HG03460 (cell line): ENCODE results near the gene BMPR1A.
"Not testable (repeated sequence)": the region's sequence is repeated elsewhere in the genome, so short reads cannot be mapped to it uniquely, and the experiment has no call there.

Experiments
- ATAC-seq: cut with Tn5 transposase; IDR thresholded peaks from one replicate; pipeline ENCODE4 v1.9.1; 2021; ENCODE audit not compliant: unreplicated experiment

BMPR1A gene

GRCh38 chr10:86964061-86964846 lies 207.8 kb downstream of the BMPR1A start:
- no peak for ATAC-seq

DNA sequence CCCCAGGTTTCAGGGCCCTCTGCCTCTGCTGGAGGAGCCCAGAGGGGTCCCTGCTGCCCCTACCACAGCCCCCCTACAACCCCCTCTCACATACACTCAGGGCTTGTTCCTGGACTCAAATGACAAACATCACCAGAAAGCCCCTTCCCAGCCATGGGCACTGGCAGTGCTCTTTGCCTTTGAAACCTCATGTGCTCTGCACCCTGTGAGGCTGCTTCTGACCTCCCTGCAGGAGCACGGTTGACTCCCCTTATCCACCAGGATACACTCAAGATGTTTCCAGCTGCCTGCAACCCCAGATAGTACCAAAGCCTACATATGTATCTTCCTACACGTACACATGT lies 208.4 kb downstream of the BMPR1A start:
- ATAC-seq = no peak

DNA sequence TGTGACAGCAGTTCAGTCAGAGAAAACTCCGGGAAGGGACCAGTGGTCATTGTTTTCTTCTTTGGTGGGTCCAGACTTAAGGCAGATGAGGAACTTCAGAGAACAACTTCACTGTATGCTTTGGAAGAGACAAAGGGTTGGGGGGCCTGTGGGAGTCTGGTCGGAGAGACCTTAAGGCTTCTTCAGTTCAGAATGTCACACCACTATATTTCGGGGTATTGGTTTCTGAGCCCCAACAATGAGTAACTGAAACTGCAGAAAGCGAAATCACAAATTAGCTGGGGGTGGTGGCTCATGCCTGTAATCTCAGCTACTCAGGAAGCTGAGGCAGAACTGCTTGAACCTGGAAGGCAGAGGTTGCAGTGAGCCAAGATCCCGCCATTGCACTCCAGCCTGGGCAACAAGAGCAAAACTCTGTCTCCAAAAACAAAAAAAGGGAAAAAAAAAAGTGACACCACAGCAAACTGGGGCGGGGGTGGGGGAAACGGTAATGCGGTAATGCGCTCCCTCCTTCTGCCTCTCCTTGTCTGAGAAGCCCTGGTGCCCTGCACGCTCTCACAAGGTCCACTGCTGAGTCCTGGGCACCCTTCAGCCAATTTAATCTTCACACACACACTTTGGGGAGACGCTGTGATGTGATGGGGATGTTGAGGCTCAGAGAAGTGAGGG lies 209.7 kb downstream of the BMPR1A start:
- no peak for ATAC-seq

- ATAC-seq = no peak
These were observed 211.1 kb downstream of the BMPR1A start for GRCh38 chr10:86967481-86967941.

GRCh38 chr10:86968271-86968993 lies 212.0 kb downstream of the BMPR1A start, which contains the start of gene ADIRF:
Gene ADIRF, plus strand, starts transcription at chr10:86968482. Its CDS starts 63 bp downstream, at chr10:86968545.
- no peak for ATAC-seq

- ATAC-seq = no peak
These were observed 212.6 kb downstream of the BMPR1A start for GRCh38 chr10:86968994-86969355.

DNA sequence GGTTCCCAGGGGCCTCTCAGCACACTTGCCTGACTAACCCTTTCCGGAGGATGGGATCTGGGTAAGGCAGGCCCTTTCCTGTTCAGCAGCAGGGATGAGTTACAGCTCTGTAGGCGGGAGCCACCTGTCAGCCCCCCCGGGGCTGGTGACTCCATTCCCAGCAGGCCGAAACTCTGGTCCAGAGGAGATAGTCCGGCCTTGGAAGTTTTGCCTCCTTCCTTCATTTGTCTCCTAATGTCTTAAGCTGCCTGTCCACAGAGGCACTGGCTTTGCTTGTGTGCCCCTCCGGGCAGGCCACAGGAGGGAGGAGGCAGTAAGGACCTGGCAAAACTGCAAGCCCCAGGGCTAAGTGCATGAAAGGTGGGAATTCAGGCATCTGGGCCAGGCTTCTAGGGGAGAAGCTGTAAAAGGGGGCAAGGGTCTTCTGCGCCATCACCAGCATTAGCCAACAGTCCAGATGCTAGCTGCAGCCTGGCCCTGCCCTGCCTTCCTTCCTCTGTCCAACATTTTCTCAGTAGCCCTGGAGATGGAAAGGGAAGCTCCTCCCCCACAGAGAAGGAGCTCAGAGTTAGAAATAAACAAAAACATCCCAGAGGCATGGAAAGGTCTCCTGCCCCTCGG lies 213.1 kb downstream of the BMPR1A start:
- ATAC-seq = no peak

DNA sequence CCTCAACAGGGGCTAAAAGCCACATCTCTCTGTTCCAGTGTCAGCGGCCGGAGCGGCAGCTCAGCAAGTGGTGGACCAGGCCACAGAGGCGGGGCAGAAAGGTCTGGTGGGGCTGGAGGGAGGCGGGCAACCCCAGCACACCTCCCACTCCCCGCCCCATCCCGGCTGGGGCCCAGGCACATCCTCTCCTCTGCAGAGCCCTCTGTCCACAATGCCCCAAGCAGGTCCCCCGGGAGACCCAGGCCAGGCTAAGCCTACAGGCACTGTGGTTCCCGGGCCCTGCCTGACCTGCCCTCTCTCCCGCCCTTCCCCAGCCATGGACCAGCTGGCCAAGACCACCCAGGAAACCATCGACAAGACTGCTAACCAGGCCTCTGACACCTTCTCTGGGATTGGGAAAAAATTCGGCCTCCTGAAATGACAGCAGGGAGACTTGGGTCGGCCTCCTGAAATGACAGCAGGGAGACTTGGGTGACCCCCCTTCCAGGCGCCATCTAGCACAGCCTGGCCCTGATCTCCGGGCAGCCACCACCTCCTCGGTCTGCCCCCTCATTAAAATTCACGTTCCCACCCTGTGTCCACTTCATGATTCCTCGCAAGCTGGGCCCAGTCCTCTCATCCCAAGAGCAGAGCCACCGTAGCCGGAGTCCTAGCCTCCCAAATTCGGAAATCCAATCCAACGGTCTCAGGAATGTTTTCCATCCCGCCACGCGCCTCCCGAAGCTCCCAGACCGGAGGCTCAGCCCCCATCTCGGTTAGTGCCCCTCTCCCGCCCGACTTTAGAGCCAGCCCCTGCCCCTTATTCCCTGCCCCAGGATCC lies 214.0 kb downstream of the BMPR1A start:
- ATAC-seq = no peak

GRCh38 chr10:86970982-86971231 lies 214.5 kb downstream of the BMPR1A start:
- no peak for ATAC-seq

DNA sequence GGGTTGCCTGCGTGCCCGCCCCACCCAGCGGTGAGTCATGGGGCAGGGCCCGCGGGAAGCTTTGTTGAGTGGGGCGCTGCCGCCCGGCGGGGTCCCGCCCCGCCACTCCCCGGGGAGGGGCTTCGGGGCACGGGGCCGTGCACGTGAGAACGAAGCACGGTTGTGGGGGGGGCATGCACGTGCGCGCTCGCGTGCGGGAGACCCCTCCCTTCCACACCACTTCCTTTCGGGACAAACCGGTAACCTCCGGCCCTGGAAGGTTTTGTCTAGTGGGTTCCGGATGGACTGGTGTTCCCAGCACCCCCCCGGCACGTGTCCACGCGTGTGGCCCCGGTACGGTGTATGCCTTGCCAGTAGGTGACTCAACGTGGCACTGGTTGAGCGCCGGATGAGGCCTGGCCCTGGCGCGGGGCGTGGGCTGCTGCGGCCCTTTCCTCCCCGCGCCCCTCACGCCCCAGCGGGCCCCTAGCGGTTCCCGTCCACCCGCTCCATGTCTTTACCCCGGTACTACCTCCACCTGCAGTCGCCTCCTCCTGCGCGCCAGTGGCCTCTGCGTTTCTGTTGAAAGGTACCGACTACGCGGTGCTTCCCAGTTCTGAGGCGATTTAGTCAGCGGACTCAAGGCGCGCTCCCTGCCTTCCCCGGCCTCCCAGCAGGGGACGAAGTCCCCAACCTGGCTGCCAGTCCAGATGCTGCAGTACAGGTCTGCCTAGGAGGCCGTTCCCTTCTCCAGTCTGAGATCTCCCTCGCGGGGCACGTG lies 215.0 kb downstream of the BMPR1A start:
- ATAC-seq = peak; percentile 77

GRCh38 chr10:86972613-86973380 lies 216.4 kb downstream of the BMPR1A start:
- no peak for ATAC-seq

DNA sequence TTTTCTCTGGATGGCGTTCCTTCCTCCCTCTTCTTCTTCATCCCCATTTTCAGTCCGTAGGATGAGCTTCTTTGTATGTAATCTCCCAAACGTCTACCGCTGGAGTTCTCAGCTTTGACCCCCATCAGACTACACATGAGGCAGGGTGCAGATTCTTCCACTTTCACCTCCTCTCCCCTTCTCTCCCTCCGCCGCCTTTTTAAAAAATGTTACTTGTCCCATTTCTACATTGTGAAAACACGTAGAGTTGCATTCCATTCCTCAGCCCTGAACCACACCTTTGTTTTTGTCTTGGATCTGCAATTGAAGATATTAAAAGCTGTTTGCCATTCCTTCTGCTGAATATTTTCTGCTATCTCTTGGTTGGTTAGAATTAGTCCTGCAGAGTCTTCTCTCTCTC lies 218.1 kb downstream of the BMPR1A start:
- ATAC-seq = no peak

DNA sequence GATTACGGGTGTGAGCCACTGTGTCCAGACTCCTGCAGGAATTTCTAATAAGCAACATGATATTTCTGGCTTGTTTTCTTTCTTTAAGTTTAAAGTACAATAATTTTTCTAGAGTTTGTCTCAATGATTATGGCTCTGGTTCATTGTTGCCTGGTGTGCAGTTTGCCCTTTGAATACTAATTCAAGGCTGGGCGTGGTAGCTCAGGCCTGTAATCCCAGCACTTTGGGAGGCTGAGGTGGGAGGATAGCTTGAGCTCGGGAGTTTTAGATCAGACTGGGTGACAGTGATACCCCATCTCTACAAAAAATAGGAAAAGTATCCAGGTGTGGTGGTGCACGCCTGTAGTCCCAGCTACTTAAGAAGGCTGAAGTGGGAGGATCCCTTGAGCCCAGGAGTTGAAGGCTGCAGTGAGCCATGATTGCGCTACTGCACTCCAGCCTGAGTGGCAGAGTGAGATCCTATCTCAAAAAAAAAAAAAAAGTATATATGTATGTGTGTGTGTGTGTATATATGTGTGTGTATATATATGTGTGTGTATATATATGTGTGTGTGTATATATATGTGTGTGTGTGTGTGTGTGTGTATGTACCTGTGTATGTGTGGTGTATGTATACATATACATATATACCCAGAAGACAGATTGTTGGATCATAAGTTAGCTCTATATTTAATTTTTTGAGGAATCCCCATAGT lies 220.1 kb downstream of the BMPR1A start:
- no peak for ATAC-seq

- ATAC-seq = not testable (repeated sequence)
These were observed 222.0 kb downstream of the BMPR1A start for GRCh38 chr10:86978457-86978856.

DNA sequence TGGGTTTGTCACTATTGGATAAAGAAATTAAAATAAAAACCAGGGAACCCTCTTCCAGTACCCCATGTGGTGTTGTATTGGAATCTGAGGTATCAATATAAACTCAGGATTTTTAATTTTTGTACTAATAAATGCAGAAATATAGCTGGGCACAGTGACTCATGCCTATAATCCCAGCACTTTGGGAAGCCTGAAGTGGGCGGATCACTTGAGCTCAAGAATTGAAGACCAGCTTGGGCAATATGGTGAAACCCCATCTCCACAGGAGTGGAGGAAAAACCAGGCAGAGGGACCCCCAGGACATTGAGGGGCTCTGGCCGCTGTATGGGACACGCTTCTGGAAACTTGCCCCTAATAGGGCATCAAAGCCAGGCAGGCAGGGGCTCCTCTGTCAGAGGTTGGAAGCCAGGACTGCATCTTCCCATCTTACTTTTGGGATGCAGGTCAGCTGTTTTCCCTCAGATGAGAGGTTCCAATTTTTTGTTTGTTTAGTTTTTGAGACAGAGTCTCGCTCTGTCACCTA lies 222.9 kb downstream of the BMPR1A start:
- no peak for ATAC-seq

DNA sequence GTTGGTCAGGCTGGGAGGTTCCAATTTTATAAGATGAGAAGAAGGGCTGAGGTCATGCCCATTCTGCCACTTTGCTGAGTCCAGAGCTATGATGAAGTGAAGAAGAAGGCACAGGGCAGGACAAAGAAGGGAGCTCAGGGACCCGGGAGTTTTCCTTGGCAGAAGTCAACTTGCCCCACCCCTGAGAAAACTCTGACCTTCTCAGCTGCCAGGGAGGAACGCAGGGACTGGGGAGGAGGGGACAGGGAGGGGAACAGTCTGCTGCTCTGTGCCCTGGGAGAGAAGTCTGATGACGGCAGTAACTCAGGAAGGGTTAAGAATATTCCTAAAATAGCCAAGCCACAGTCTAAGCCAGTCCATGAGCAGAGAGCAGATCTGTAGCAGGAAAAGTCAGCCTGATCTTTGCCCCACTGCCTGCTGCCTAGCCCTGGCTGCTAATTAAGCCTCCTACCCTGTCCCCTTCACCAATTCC lies 223.6 kb downstream of the BMPR1A start:
- ATAC-seq = no peak

- not testable (repeated sequence) for ATAC-seq
These were observed 224.6 kb downstream of the BMPR1A start for GRCh38 chr10:86981020-86981419.

DNA sequence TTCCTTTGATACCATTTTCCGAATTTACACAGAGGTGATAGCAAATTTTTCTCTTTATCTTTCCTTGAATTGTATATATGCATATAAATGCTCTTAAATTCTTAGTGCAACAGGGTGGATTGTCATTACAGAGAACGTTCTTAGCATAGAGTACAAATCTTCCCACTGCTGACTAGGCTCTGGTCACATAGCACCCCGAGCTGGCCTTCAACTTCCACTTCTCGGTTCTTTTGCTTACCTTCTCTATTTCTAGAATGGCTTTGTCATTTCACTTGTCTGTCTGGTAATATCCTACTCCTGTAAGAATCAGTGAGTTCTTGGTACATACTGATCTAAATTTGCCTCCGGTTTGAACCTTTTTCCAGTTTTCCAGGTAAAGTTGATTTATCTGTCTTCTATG lies 225.3 kb downstream of the BMPR1A start:
- ATAC-seq = no peak
